ENCODE results near the gene ISLR.

GRCh38 chr15:74203914-74204431, 30.5 kb downstream of the ISLR start:
- TF ChIP-seq GATA3 (IDR thresholded peaks at IDR 0.05; ENCODE audit: low read depth, low read length) (no peak), GATA2 (IDR thresholded peaks at IDR 0.05; ENCODE audit: low read depth, low read length) (no peak)
